HG03521 (cell line): ENCODE measurements around the gene KRTAP5-4.
"Not testable (repeated sequence)": the region's sequence is repeated elsewhere in the genome, so short reads cannot be mapped to it uniquely, and the experiment has no call there.

Experiments
- ATAC-seq: cut with Tn5 transposase; IDR thresholded peaks from one replicate; pipeline ENCODE4 v1.9.1; 2021; ENCODE audit warnings: mild to moderate bottlenecking, moderate library complexity; ENCODE audit not compliant: unreplicated experiment

KRTAP5-4 gene

DNA sequence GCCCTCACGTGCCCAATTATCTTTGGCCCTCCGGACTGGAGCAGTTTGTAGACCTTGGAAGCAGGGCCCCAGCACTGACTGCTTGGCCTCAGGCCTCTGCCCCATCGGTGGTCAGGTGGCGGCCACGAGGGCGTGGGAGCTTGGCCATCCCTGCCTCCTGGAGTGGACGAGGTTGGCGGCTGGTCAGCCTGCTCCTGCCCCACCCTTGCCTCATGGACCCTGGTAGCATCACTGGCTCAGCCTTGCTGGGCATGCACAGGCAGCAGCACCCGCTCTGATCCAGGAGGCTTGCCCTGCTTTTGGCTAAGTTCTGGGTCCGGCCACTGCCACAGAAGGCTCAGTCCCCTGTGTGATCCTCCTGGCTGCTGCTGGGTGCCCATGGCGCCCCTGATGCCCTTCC is 17.8 kb downstream of the KRTAP5-4 start:
- no peak for ATAC-seq

DNA sequence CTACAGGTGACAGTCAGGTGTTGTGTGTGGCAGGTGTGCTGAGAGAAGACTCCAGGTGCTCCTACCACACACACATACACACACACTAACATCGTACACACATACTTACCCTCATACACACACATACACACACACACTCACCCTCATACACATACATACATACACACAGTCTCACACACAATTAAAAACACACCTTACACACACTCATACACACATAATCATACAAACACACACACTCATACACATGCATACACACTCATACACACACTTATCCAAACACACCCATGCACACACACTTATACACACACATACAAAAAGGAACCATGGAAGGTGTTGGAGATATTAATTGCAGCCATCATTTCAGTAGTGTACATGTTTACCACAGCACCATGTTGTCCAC is 18.3 kb downstream of the KRTAP5-4 start:
- ATAC-seq: no peak

- not testable (repeated sequence) for ATAC-seq
Measured at GRCh38 chr11:1601663-1602062, 20.3 kb downstream of the KRTAP5-4 start.

DNA sequence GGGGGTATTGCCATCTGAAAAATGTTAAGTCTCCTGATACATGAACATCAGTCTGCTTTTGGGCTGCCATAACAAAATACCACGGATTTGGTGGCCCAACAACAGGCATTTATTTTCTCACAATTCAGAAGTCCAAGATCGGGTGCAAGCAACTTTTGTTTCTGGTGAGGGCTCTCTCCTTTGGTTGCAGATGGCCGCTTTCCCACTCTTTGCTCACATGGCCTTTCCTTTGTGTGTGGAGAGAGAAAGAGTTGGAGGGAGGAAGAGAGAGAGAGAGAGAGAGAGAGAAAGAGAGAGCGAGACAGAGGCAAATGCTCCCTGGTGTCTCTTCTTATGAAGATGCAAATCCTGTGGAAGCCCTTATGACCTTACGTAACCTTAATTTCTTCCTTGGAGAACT is 21.3 kb downstream of the KRTAP5-4 start:
- ATAC-seq: no peak

DNA sequence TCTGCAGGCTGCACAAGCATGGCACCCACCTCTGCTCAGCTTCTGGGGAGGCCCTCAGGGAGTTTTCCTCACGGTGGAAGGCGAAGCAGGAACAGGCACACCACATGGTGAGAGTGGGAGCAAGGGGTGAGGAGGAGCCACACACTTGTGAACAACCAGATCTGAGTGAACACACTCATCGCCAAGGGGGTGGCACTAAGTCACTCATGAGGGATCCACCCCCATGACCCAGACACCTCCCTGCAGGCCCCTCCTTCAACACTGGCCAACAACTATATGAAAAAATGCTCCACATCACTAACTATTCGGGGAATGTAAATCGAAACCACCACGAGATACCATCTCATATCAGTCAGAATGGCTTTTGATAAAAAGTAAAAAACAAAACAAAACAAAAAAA is 23.1 kb downstream of the KRTAP5-4 start:
- no peak for ATAC-seq

DNA sequence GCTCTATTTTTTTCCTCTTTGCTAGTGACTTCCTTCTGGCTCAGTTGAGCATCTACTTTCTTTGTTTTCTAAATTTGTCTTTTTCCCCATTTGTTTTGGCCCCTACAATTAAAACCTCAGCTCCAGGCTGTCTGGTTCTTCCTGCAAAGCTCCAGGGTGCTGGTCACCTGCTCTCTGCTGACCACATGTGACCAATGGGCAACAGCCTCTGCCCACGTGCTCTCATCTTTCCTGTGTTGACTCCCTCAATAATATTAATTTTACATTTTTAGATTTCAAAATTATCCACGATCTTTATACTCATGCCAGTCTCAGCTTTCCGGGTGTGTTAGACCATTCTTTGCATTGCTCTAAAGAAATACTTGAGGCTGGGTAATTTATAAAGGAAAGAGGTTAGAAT is 23.5 kb downstream of the KRTAP5-4 start:
- not testable (repeated sequence) for ATAC-seq

- no peak for ATAC-seq
Measured at GRCh38 chr11:1597994-1598380, 24.0 kb downstream of the KRTAP5-4 start, which contains the start of gene KRTAP5-2. KRTAP5-2 (minus strand) TSS chr11:1598294; CDS start chr11:1598250, 44 bp downstream.

- ATAC-seq: no peak
Measured at GRCh38 chr11:1597331-1597993, 24.5 kb downstream of the KRTAP5-4 start.

DNA sequence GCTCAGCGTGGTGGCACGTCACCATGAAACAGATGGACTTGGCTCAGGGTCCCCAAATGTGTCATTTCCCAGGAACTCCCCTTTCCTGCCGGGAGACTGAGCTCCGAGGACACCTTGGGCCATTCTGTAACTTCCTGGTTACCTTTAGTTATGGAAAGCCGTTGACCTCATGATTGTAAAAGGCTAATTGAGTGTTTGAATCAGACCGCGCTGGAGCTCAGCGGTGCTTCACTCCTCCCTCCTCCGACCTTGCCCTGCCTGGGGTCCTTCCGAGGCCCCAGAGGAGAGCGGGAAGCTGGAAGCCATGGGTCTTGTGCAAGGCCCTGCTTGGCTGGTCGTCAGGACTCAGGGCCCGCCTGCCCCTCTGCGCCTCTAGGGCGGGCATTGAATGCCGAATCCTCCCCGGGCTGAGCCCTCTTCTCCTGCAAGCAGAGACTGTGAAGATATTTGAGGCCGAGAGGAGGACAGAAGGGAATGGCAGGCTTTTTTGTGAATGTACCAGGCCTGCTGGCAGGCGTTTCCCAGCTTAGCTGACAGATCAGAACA is 25.3 kb downstream of the KRTAP5-4 start:
- ATAC-seq: not testable (repeated sequence)

GRCh38 chr11:1595994-1596575 is 25.9 kb downstream of the KRTAP5-4 start:
- not testable (repeated sequence) for ATAC-seq

DNA sequence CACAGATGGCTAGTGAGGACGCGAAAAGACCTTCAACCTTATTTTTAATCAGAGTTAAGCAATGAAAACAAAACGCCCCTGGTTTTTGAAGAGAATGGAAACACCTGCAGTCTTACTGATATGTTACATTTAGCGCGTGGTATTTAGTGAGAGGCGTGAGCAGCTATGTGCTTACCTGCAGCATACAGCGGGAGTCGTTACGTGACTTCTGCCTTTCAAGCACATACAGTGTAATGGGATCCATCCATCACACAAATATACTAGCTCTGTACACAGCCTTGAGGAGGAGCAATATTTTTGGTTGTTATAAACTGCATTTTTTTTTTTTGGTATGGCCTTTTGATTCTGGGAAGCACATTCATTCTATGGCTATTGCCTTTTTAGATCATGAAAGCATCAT is 29.3 kb downstream of the KRTAP5-4 start:
- no peak for ATAC-seq

GRCh38 chr11:1589996-1590395 is 31.9 kb downstream of the KRTAP5-4 start:
- ATAC-seq: no peak

GRCh38 chr11:1589191-1589963 is 32.6 kb downstream of the KRTAP5-4 start:
- not testable (repeated sequence) for ATAC-seq

DNA sequence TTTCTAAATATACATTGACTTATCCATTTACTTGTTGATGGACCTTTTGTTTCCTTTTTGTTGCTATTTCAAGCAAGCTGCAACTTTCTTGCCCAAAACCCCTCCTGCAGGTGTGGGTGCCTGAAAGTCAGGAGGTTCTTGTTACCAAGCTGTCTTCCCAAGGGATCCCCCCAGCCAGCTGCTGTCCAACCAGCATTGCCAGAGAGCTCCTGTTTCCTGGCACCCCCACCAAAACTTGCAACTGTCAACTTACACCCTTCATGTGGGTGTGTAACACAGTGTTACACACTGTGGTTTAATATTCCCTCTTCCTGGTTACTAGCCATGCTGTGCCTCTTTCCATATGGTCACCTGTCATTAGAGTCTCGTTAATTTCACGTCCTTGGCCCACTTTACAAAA is 35.2 kb downstream of the KRTAP5-4 start:
- ATAC-seq: no peak

DNA sequence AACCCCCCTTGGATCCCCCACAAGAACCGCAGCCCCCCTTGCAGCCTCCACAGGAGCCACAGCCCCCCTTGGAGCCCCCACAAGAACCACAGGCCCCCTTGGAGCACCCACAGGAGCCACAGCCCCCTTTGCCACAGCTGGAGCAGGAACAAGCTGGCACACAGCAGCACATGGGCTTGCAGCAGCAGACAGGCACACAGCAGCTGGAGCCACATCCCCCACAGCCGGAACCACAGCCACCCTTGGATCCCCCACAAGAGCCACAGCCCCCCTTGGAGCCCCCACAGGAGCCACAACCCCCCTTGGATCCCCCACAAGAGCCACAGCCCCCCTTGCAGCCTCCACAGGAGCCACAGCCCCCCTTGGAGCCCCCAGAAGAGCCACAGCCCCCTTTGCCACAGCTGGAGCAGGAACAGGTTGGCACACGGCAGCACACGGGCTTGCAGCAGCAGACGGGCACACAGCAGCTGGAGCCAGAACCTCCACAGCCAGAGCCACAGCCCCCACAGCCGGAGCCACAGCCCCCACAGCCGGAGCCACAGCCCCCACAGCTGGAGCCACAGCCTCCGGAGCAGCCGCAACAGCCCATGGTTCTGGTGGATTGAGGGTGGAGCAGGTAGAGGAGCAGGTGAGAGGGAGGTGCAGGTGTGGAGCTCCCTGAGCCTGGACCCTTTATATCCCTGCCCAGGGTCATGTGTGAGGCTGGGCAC is 37.1 kb downstream of the KRTAP5-4 start, which contains the start of gene KRTAP5-1:
Gene KRTAP5-1 (minus strand): TSS at position 623 of the 710 bp plus-strand sequence. CDS start 34 bp downstream, at position 589.
- ATAC-seq: not testable (repeated sequence)

DNA sequence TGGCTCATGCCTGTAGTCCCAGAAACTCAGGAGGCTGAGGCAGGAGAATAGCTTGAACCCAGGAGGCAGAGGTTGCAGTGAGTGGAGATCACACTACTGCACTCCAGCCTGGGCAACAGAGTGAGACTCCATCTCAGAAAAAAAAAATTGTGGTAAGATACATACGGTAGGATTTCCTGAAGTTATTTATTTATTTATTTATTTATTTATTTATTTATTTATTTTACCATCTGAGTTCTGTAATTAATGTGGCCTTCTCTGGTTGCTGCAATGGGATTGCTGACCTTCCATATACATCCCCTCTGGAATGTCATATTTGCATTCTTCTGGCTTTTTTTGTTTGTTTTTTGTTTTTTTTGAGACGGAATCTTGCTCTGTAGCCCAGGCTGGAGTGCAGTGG is 39.0 kb downstream of the KRTAP5-4 start:
- ATAC-seq: not testable (repeated sequence)

DNA sequence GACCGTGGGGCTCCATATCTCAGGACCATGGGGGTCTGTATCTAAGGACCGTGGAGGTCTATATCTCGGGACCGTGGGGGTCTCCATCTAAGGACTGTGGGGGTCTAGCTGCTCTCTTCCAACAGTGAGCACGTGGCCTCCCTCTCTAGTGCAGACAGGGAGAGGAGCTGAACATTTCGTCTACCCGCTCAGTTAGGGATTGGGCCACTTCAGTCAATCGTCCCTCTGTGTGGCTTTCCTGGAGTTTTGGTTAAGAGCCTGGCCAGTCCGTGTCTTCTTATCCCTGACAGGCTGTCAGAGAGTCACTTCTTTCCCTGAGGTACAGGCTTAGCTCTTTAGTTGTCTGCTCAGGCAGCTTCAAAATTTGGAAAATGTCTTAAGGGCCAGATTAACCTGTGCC is 40.0 kb downstream of the KRTAP5-4 start:
- ATAC-seq: no peak

- ATAC-seq: no peak
Measured at GRCh38 chr11:1576825-1577224, 45.1 kb downstream of the KRTAP5-4 start.

- ATAC-seq: not testable (repeated sequence)
Measured at GRCh38 chr11:1575756-1576155, 46.2 kb downstream of the KRTAP5-4 start.

DNA sequence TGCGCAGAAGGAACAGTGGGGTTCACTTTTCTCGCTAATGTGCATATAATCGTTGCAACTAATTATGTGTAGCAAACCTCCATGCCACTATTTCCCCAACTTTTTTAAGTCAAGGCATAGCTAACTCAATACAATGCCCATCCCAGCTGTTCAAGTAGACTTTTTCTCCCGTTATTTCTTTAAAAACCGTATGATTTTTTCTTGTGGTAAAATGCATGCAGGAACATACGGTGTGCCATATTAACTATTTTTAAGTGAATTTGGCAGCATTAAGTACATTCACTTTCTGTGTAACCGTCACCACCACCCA is 47.0 kb downstream of the KRTAP5-4 start:
- ATAC-seq: no peak
